Measurements from ENCODE around the gene C2CD3. TPM values are rescaled to one million over a fixed set of nuclear protein-coding genes. Genes with fewer than 3 reads are reported as not detected.

The C2CD3 gene
- total and polyA plus RNA-seq, 2 of the 4 experiments (the other 2 are of a cell fraction), result 11.1 to 19.2 TPM

DNA sequence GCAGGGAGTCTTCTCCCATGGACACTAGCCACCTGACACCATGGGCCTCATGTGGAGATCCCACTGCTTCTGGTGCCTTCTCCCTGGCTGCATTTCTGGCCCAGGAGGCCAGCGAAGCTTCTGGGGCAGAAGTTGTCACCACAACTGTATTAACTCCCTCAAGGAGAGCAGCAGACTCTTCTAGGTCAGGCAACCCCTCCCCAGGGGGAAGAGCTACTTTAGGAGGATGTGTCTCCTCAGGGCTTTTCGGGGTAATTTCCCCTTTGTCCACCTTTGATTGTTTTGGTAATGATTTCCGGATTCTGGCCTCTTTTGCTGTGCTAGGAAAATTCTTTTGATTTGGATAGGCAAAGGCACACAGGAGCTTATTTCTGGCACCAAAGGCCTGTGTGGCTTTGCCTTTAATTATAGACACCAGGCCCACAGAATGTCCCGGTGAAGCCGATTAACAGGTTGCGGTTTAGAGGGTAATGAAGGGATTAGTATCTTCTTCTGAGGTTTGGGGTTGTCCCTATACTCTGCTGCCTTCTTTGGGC, 179.3 kb downstream of the C2CD3 start:
- Histone ChIP-seq H4K91ac (ENCODE audit: insufficient read depth, low read depth, low read length) (no peak overlapping the region), H4K20me1 (ENCODE audit: insufficient read depth, low read length) (no peaks in the 10 kb centered on the region), H4K5ac (ENCODE audit: low read depth, low read length) (no peak overlapping the region), H3K4me3 (ENCODE audit: insufficient read depth, low read depth, low read length) (no peak overlapping the region), H3K9ac (ENCODE audit: low read depth, low read length) (no peak overlapping the region), H3K27ac (ENCODE audit: insufficient read depth, low read length) (no peak overlapping the region), H3K4ac (ENCODE audit: low read depth, low read length) (no peak overlapping the region), H2AFZ (replicated peaks; ENCODE audit: low read length, poor library complexity) (peak overlapping the region; percentile 27), H4K8ac (ENCODE audit: low read depth in 2 of 2, low read length in 2 of 2) (no peak overlapping the region), H2BK20ac (ENCODE audit: low read depth, low read length) (no peak overlapping the region), H2AK5ac (ENCODE audit: low read depth, low read length) (no peak overlapping the region), H2BK5ac (ENCODE audit: low read depth, low read length, poor library complexity, severe bottlenecking) (no peak overlapping the region), H3K79me1 (ENCODE audit: low read depth in 1 of 2, low read length in 2 of 2) (no peaks in the 10 kb centered on the region), H3K9me3 (ENCODE audit: control insufficient read depth, insufficient read depth, low read length) (no peaks in the 10 kb centered on the region), H3K18ac (ENCODE audit: low read depth, low read length) (no peak overlapping the region), H3K14ac (replicated peaks; ENCODE audit: low read depth, low read length) (no peak overlapping the region), H2BK15ac (ENCODE audit: low read depth, low read length) (no peak overlapping the region), H2AK9ac (replicated peaks; ENCODE audit: low read depth, low read length, poor library complexity) (no peak overlapping the region), H3K4me1 (ENCODE audit: control insufficient read depth, insufficient read depth, low read length) (no peaks in the 10 kb centered on the region), H3K36me3 (ENCODE audit: control insufficient read depth, insufficient read depth, low read length) (no peaks in the 10 kb centered on the region), H2BK120ac (ENCODE audit: low read depth, low read length) (no peak overlapping the region), H3K4me2 (ENCODE audit: low read depth, low read length) (no peak overlapping the region), H3K9me1 (ENCODE audit: insufficient read depth, low read length) (no peaks in the 10 kb centered on the region), H3K23ac (ENCODE audit: low read depth, low read length) (no peak overlapping the region), H3K56ac (ENCODE audit: extremely low read depth, insufficient read depth, low read length) (no peak overlapping the region), H3K27me3 (ENCODE audit: control insufficient read depth, insufficient read depth, low read length) (no peaks in the 10 kb centered on the region; the same call in 1 of the 2 replicates)
- ATAC-seq (ENCODE audit: low read depth), result no peak
- WGBS, 2 experiments (ENCODE audit: extremely low coverage in 2 of 2, insufficient read length in 1 of 2), result no CpG with 5 or more reads among the region's 6 CpGs
- no peak for TF ChIP-seq CEBPB (IDR thresholded peaks at IDR 0.05; ENCODE audit: low read depth, low read length)
- no peak for TF ChIP-seq SMC3 (IDR thresholded peaks at IDR 0.05; ENCODE audit: low read depth, low read length)
- TF ChIP-seq, protein P1, sequence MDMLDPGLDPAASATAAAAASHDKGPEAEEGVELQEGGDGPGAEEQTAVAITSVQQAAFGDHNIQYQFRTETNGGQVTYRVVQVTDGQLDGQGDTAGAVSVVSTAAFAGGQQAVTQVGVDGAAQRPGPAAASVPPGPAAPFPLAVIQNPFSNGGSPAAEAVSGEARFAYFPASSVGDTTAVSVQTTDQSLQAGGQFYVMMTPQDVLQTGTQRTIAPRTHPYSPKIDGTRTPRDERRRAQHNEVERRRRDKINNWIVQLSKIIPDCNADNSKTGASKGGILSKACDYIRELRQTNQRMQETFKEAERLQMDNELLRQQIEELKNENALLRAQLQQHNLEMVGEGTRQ (IDR thresholded peaks at IDR 0.05; ENCODE audit: low read depth, low read length), result no peak
- TF ChIP-seq FOS (IDR thresholded peaks at IDR 0.05; ENCODE audit: low read depth, low read length), result no peak
- no peak for TF ChIP-seq POLR2A (IDR thresholded peaks at IDR 0.05; ENCODE audit: low read depth, low read length)
- no peak for TF ChIP-seq RCOR1 (IDR thresholded peaks at IDR 0.05; ENCODE audit: insufficient replicate concordance, low read length)
- TF ChIP-seq MAFK (IDR thresholded peaks at IDR 0.05; ENCODE audit: low read depth, low read length), result no peak
- TF ChIP-seq, protein P2, sequence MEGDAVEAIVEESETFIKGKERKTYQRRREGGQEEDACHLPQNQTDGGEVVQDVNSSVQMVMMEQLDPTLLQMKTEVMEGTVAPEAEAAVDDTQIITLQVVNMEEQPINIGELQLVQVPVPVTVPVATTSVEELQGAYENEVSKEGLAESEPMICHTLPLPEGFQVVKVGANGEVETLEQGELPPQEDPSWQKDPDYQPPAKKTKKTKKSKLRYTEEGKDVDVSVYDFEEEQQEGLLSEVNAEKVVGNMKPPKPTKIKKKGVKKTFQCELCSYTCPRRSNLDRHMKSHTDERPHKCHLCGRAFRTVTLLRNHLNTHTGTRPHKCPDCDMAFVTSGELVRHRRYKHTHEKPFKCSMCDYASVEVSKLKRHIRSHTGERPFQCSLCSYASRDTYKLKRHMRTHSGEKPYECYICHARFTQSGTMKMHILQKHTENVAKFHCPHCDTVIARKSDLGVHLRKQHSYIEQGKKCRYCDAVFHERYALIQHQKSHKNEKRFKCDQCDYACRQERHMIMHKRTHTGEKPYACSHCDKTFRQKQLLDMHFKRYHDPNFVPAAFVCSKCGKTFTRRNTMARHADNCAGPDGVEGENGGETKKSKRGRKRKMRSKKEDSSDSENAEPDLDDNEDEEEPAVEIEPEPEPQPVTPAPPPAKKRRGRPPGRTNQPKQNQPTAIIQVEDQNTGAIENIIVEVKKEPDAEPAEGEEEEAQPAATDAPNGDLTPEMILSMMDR (conservative IDR thresholded peaks at IDR 0.05; ENCODE audit: low read depth, low read length), result no peak
- TF ChIP-seq MXI1 (IDR thresholded peaks at IDR 0.05; ENCODE audit: borderline replicate concordance, low read depth, low read length), result no peak
- TF ChIP-seq MAZ (IDR thresholded peaks at IDR 0.05; ENCODE audit: borderline replicate concordance, low read depth, low read length), result no peak
- no TSS peak for BruUV-seq (replicated peaks)
- DNase-seq, result no peak
- intact Hi-C loops (cut with micrococcal nuclease), result no loop called here
- ChIA-PET POLR2A (ENCODE audit: unreplicated experiment) (no interaction called here), CTCF (no interaction called here)
- in situ Hi-C loops (cut with MboI; ENCODE audit: low sequenced_read_pairs), result no loop called here
- dilution Hi-C loops (cut with HindIII; ENCODE audit: low sequenced_read_pairs, unreplicated experiment), result no loop called here
